DOHH2 (cell line): ENCODE results near the gene SLC4A1.

ENCODE experiments used
- EZH2phosphoT487 ChIP-seq: fragments of 200-600 bp; sonication (generic); IDR thresholded peaks from 2 replicates; pipeline ENCODE4 v1.6.1; 2017; ENCODE audit warnings: borderline replicate concordance, mild to moderate bottlenecking, antibody characterized with exemption, low read length, moderate library complexity, mixed read lengths
- TF ChIP-seq, protein P1 (sequence below): fragments of 200-600 bp; sonication (generic); IDR thresholded peaks from one replicate; pipeline ENCODE4 v1.5.1; 2014; ENCODE audit warnings: antibody characterized with exemption, mild to moderate bottlenecking, low read depth, low read length; ENCODE audit not compliant: poor library complexity, severe bottlenecking

DNA sequence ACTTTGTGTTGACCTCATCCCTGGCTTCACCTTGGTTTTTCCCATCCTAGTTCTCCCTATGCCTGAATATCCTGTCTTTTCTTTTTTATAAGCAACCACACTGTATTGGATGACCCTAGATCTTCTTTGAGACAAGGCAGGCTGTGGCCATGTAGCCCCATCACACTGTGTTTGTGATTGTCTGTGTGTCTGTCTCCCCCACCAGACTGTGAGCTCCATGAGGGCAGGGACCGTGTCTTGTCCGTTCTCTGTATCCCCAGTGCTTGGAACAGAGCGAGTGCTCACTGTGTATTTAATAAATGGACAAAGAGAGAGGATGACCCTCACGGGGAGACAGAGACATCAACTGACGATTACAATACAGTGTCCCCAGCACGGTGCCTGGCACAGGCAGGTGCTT lies 49.6 kb upstream of the SLC4A1 start:
- TF ChIP-seq, protein P1, sequence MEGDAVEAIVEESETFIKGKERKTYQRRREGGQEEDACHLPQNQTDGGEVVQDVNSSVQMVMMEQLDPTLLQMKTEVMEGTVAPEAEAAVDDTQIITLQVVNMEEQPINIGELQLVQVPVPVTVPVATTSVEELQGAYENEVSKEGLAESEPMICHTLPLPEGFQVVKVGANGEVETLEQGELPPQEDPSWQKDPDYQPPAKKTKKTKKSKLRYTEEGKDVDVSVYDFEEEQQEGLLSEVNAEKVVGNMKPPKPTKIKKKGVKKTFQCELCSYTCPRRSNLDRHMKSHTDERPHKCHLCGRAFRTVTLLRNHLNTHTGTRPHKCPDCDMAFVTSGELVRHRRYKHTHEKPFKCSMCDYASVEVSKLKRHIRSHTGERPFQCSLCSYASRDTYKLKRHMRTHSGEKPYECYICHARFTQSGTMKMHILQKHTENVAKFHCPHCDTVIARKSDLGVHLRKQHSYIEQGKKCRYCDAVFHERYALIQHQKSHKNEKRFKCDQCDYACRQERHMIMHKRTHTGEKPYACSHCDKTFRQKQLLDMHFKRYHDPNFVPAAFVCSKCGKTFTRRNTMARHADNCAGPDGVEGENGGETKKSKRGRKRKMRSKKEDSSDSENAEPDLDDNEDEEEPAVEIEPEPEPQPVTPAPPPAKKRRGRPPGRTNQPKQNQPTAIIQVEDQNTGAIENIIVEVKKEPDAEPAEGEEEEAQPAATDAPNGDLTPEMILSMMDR: no peak
- no peak for TF ChIP-seq EZH2phosphoT487
